GM18502 (cell line): ENCODE results near the gene MYH10.

Experiments
- ATAC-seq: cut with Tn5 transposase; IDR thresholded peaks from one replicate; pipeline ENCODE4 v1.9.1; 2021; ENCODE audit warnings: mild to moderate bottlenecking; ENCODE audit not compliant: unreplicated experiment, poor library complexity

The MYH10 gene

GRCh38 chr17:8611137-8611536 lies 19.4 kb downstream of the MYH10 start:
- ATAC-seq: no peak

GRCh38 chr17:8610558-8610957 lies 20.0 kb downstream of the MYH10 start:
- no peak for ATAC-seq

GRCh38 chr17:8609910-8610309 lies 20.6 kb downstream of the MYH10 start:
- no peak for ATAC-seq

- ATAC-seq: no peak
These were observed 22.5 kb downstream of the MYH10 start for GRCh38 chr17:8608001-8608400.

- ATAC-seq: no peak
These were observed 24.1 kb downstream of the MYH10 start for GRCh38 chr17:8606401-8606800.

GRCh38 chr17:8602679-8603078 lies 27.8 kb downstream of the MYH10 start:
- ATAC-seq: no peak

- ATAC-seq: no peak
These were observed 31.0 kb downstream of the MYH10 start for GRCh38 chr17:8599351-8600011.

GRCh38 chr17:8598913-8599312 lies 31.6 kb downstream of the MYH10 start:
- ATAC-seq: no peak

- no peak for ATAC-seq
These were observed 36.7 kb downstream of the MYH10 start for GRCh38 chr17:8593830-8594229.

GRCh38 chr17:8593276-8593675 lies 37.2 kb downstream of the MYH10 start:
- no peak for ATAC-seq

- no peak for ATAC-seq
These were observed 41.5 kb downstream of the MYH10 start for GRCh38 chr17:8588877-8589554.

- no peak for ATAC-seq
These were observed 43.8 kb downstream of the MYH10 start for GRCh38 chr17:8586766-8587165.

GRCh38 chr17:8585911-8586310 lies 44.6 kb downstream of the MYH10 start:
- ATAC-seq: no peak

GRCh38 chr17:8583954-8584353 lies 46.6 kb downstream of the MYH10 start:
- ATAC-seq: no peak

GRCh38 chr17:8580952-8581658 lies 49.4 kb downstream of the MYH10 start:
- no peak for ATAC-seq

GRCh38 chr17:8577868-8578267 lies 52.7 kb downstream of the MYH10 start:
- peak; percentile 47 for ATAC-seq

- ATAC-seq: no peak
These were observed 53.8 kb downstream of the MYH10 start for GRCh38 chr17:8576559-8577294.

GRCh38 chr17:8574687-8575086 lies 55.8 kb downstream of the MYH10 start:
- ATAC-seq: no peak

GRCh38 chr17:8572764-8573163 lies 57.8 kb downstream of the MYH10 start:
- no peak for ATAC-seq

- ATAC-seq: no peak
These were observed 66.4 kb downstream of the MYH10 start for GRCh38 chr17:8563981-8564602.
